Fibroblast of lung (primary cell): ENCODE measurements around the gene LDLRAD4.

Source experiments
- EZH2 ChIP-seq: IDR thresholded peaks from 2 replicates; pipeline ENCODE4 v1.5.1; 2012; ENCODE audit warnings: low read length, control low read depth, mild to moderate bottlenecking; ENCODE audit errors: missing control alignments
- TF ChIP-seq, protein P1 (sequence below), 2 donors: IDR thresholded peaks in 1 of 2; conservative IDR thresholded peaks in 1 of 2; 1 replicate in 1 of 2; 2 replicates in 1 of 2; pipeline ENCODE4 v1.5.1; 2011 to 2012; ENCODE audit warnings: low read length in 2 of 2, control low read depth in 1 of 2, inconsistent platforms in 1 of 2, low read depth in 1 of 2, mild to moderate bottlenecking in 1 of 2

GRCh38 chr18:13486686-13487085, 268.1 kb downstream of the LDLRAD4 start:
- TF ChIP-seq EZH2, result no peak
- TF ChIP-seq, protein P1, sequence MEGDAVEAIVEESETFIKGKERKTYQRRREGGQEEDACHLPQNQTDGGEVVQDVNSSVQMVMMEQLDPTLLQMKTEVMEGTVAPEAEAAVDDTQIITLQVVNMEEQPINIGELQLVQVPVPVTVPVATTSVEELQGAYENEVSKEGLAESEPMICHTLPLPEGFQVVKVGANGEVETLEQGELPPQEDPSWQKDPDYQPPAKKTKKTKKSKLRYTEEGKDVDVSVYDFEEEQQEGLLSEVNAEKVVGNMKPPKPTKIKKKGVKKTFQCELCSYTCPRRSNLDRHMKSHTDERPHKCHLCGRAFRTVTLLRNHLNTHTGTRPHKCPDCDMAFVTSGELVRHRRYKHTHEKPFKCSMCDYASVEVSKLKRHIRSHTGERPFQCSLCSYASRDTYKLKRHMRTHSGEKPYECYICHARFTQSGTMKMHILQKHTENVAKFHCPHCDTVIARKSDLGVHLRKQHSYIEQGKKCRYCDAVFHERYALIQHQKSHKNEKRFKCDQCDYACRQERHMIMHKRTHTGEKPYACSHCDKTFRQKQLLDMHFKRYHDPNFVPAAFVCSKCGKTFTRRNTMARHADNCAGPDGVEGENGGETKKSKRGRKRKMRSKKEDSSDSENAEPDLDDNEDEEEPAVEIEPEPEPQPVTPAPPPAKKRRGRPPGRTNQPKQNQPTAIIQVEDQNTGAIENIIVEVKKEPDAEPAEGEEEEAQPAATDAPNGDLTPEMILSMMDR (conservative IDR thresholded peaks at IDR 0.05 in 1 of 2, IDR thresholded peaks at IDR 0.05 in 1 of 2; ENCODE audit: low read depth in 1 of 2, low read length in 2 of 2), result no peak
